DOHH2 (cell line): Measurements from ENCODE around the gene PKD2L2.

ENCODE experiments used
- EZH2phosphoT487 ChIP-seq: fragments of 200-600 bp; sonication (generic); IDR thresholded peaks from 2 replicates; pipeline ENCODE4 v1.6.1; 2017; ENCODE audit warnings: borderline replicate concordance, mild to moderate bottlenecking, antibody characterized with exemption, low read length, moderate library complexity, mixed read lengths
- TF ChIP-seq, protein P1 (sequence below): fragments of 200-600 bp; sonication (generic); IDR thresholded peaks from one replicate; pipeline ENCODE4 v1.5.1; 2014; ENCODE audit warnings: antibody characterized with exemption, mild to moderate bottlenecking, low read depth, low read length; ENCODE audit not compliant: poor library complexity, severe bottlenecking

DNA sequence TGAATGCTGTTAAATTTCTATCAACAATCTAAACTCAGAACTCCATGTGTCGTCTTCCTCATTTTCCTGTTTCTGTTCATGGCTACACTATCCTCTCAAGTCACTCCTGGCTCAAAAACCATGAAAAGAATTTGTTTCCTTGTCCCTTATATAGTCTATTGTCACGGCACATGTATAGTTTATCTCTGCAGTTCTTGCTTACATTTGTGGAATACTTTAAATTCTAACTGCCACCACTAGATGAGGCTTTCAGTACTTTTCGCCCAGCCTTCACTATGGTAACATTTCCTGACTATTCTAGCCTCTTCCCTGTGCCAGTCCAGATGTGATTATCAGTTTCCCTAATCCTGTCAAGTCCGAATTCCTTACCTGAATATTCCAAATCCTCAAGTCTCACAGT lies 34.6 kb downstream of the PKD2L2 start:
- TF ChIP-seq, protein P1, sequence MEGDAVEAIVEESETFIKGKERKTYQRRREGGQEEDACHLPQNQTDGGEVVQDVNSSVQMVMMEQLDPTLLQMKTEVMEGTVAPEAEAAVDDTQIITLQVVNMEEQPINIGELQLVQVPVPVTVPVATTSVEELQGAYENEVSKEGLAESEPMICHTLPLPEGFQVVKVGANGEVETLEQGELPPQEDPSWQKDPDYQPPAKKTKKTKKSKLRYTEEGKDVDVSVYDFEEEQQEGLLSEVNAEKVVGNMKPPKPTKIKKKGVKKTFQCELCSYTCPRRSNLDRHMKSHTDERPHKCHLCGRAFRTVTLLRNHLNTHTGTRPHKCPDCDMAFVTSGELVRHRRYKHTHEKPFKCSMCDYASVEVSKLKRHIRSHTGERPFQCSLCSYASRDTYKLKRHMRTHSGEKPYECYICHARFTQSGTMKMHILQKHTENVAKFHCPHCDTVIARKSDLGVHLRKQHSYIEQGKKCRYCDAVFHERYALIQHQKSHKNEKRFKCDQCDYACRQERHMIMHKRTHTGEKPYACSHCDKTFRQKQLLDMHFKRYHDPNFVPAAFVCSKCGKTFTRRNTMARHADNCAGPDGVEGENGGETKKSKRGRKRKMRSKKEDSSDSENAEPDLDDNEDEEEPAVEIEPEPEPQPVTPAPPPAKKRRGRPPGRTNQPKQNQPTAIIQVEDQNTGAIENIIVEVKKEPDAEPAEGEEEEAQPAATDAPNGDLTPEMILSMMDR, result no peak
- TF ChIP-seq EZH2phosphoT487, result no peak
